B cell (primary cell): Measurements from ENCODE around the gene CTNND1. TPM values are rescaled to one million over a fixed set of nuclear protein-coding genes. Genes with fewer than 3 reads are reported as not detected.

Experiments
- ATAC-seq: fragments of 200-7000 bp; cut with Tn5 transposase; one replicate; pipeline ENCODE4 v1.10.0; 2021; ENCODE audit warnings: low read depth, mild to moderate bottlenecking, moderate number of reproducible peaks, moderate library complexity
- CTCF ChIA-PET: fragments of 350-600 bp; sonication (Branson Sonifier 250); formaldehyde crosslinking; loops from one replicate; lab custom pipeline; 2021; ENCODE audit warnings: antibody characterized with exemption, inconsistent platforms; lab: Charles Lee
- POLR2A ChIA-PET: fragments of 350-600 bp; sonication (Branson Sonifier 250); formaldehyde crosslinking; loops from one replicate; lab custom pipeline; 2021; ENCODE audit warnings: antibody characterized with exemption; lab: Charles Lee
- DNase-seq: peaks from one replicate; pipeline ENCODE4 v3.0.0; 2013
- H2AFZ ChIP-seq: 2 replicates; pipeline ENCODE4 v1.6.1; 2012; ENCODE audit warnings: mild to moderate bottlenecking, low read depth, low read length; ENCODE audit not compliant: insufficient read depth, poor library complexity, severe bottlenecking
- H3K27ac ChIP-seq, 2 donors: 1 replicate in 1 of 2; 2 replicates in 1 of 2; pipeline ENCODE4 v1.5.1; 2012 to 2013; ENCODE audit warnings: low read length in 2 of 2, mild to moderate bottlenecking in 2 of 2, moderate library complexity in 1 of 2
- H3K27me3 ChIP-seq, 4 experiments: fragments of 200-600 bp in 1 of 4; sonication (generic) in 1 of 4; replicated peaks in 1 of 4; 1 replicate in 2 of 4; 2 replicates in 2 of 4; pipeline versions ENCODE4 v1.6.1 to v1.7.0; 2013 to 2016; ENCODE audit warnings: low read length in 3 of 4, mild to moderate bottlenecking in 2 of 4, mixed read lengths in 1 of 4, moderate library complexity in 1 of 4; ENCODE audit not compliant: insufficient read depth in 4 of 4, control insufficient read depth in 3 of 4; ENCODE audit errors: control extremely low read depth in 1 of 4
- H3K36me3 ChIP-seq, 2 experiments: replicated peaks in 1 of 2; 1 replicate in 1 of 2; 2 replicates in 1 of 2; pipeline versions ENCODE4 v1.6.1 to v1.7.1; 2013; ENCODE audit warnings: low read length in 1 of 2; ENCODE audit not compliant: insufficient read depth in 2 of 2, control insufficient read depth in 1 of 2; ENCODE audit errors: control extremely low read depth in 1 of 2, extremely low read depth in 1 of 2
- H3K4me1 ChIP-seq, 2 donors: fragments of 200-600 bp in 1 of 2; sonication (generic) in 1 of 2; 1 replicate in 1 of 2; 2 replicates in 1 of 2; pipeline versions ENCODE4 v1.5.1 to v1.6.1; 2013 to 2017; ENCODE audit warnings: low read length in 2 of 2; ENCODE audit not compliant: control insufficient read depth in 2 of 2, insufficient read depth in 2 of 2
- H3K4me2 ChIP-seq: replicated peaks from 2 replicates; pipeline ENCODE3; 2012; ENCODE audit warnings: mild to moderate bottlenecking, low read depth, low read length; ENCODE audit not compliant: poor library complexity, severe bottlenecking
- H3K4me3 ChIP-seq, 5 experiments: fragments of 200-600 bp in 1 of 5; sonication (generic) in 1 of 5; 1 replicate in 3 of 5; 2 replicates in 2 of 5; pipeline versions ENCODE4 v1.5.1 to v1.7.0; 2011 to 2016; ENCODE audit warnings: low read length in 4 of 5, mild to moderate bottlenecking in 4 of 5, low read depth in 2 of 5, control low read depth in 1 of 5, moderate library complexity in 1 of 5; ENCODE audit not compliant: insufficient read depth in 1 of 5; ENCODE audit errors: control extremely low read depth in 1 of 5, extremely low read depth in 1 of 5
- H3K79me2 ChIP-seq: fragments of 200-600 bp; sonication (generic); one replicate; pipeline ENCODE4 v1.6.0; 2016; ENCODE audit warnings: low read length; ENCODE audit not compliant: control insufficient read depth, insufficient read depth
- H3K9ac ChIP-seq: fragments of 200-600 bp; sonication (generic); 2 replicates; pipeline ENCODE4 v1.6.1; 2017; ENCODE audit warnings: mild to moderate bottlenecking, low read length, moderate library complexity
- H3K9me3 ChIP-seq, 3 donors: one replicate each; pipeline versions ENCODE4 v1.6.1 to v1.7.1; 2013; ENCODE audit warnings: low read length in 2 of 3; ENCODE audit not compliant: control insufficient read depth in 2 of 3, insufficient read depth in 1 of 3; ENCODE audit errors: control extremely low read depth in 1 of 3
- H4K20me1 ChIP-seq: 2 replicates; pipeline ENCODE4 v1.6.0; 2012; ENCODE audit warnings: mild to moderate bottlenecking, low read length; ENCODE audit not compliant: insufficient read depth, control insufficient read depth, poor library complexity, severe bottlenecking
- H3K27ac Mint-ChIP-seq: one replicate; pipeline ENCODE4 v1.8.0; 2021; ENCODE audit warnings: mixed read lengths
- H3K27me3 Mint-ChIP-seq: one replicate; pipeline ENCODE4 v1.8.0; 2021; ENCODE audit warnings: mixed read lengths
- H3K4me1 Mint-ChIP-seq: one replicate; pipeline ENCODE4 v1.8.0; 2021; ENCODE audit warnings: mixed read lengths
- H3K4me3 Mint-ChIP-seq: one replicate; pipeline ENCODE4 v1.8.0; 2021; ENCODE audit warnings: mixed read lengths
- H3K9me3 Mint-ChIP-seq: one replicate; pipeline ENCODE4 v1.8.0; 2022; ENCODE audit warnings: mixed read lengths; ENCODE audit not compliant: insufficient read depth
- EZH2 ChIP-seq: IDR thresholded peaks from 2 replicates; pipeline ENCODE4 v1.6.1; 2012; ENCODE audit warnings: borderline replicate concordance, low read depth, mild to moderate bottlenecking, moderate library complexity, low read length; ENCODE audit not compliant: insufficient read depth, poor library complexity, severe bottlenecking
- WGBS: methylation state at CpG from one replicate; pipeline ENCODE4 v1.1.5; 2013; ENCODE audit warnings: missing lambda C conversion rate; ENCODE audit not compliant: insufficient coverage; 5-methylcytosine and 5-hydroxymethylcytosine counted together
- intact Hi-C: fragments of 100-400 bp; cut with micrococcal nuclease; formaldehyde crosslinking; loops from one replicate; pipeline ENCODE4 v1.10.0; 2022
- polyA plus RNA-seq: library from polyadenylated mRNA; depleted of rRNA; stranded (reverse); fragments of >200 nt; gene quantifications from 2 replicates; pipeline ENCODE4 v1.2.3, GENCODE V29; 2012
- total RNA-seq, 2 donors: library from RNA; stranded (reverse); fragments of 120-200 nt in 1 of 2; gene quantifications; 1 replicate in 1 of 2; 2 replicates in 1 of 2; pipeline versions ENCODE4 v1.2.3 to v1.2.4, GENCODE V29; 2013 to 2022
- TF ChIP-seq, protein P1 (sequence below): fragments of 200-600 bp; IDR thresholded peaks from one replicate; pipeline ENCODE4 v1.8.0; 2022; ENCODE audit warnings: antibody characterized with exemption, mild to moderate bottlenecking

Gene CTNND1
- total and polyA plus RNA-seq, 2 donors (not counting 1 experiment from before 2014, with no cell fraction given): 12.1 to 54.4 TPM

- H3K9me3 Mint-ChIP-seq: no peaks in the 10 kb centered on the region
- intact Hi-C loops: no loop called here
- no peak overlapping the region for H3K27ac Mint-ChIP-seq
- H3K4me3 Mint-ChIP-seq: no peak overlapping the region
- POLR2A ChIA-PET: no interaction called here
- Histone ChIP-seq H3K4me1 (no peaks in the 10 kb centered on the region), H3K9ac (no peak overlapping the region), H3K27ac (no peak overlapping the region), H3K27me3 (no peaks in the 10 kb centered on the region), H3K36me3 (peaks cover 0 to 4% of the 10 kb centered on the region in 2 experiments), H3K9me3 (no peaks in the 10 kb centered on the region), H2AFZ (no peak overlapping the region), H3K4me3 (no peak overlapping the region), H4K20me1 (peaks cover 7% of the 10 kb centered on the region), H3K4me2 (no peak overlapping the region), H3K79me2 (peaks cover 79% of the 10 kb centered on the region)
- ATAC-seq (no peak), DNase-seq (no peak)
- no peaks in the 10 kb centered on the region for H3K27me3 Mint-ChIP-seq
- CTCF ChIA-PET: no interaction called here
- peaks cover 10% of the 10 kb centered on the region for H3K4me1 Mint-ChIP-seq
- no peak for TF ChIP-seq EZH2
- TF ChIP-seq, protein P1, sequence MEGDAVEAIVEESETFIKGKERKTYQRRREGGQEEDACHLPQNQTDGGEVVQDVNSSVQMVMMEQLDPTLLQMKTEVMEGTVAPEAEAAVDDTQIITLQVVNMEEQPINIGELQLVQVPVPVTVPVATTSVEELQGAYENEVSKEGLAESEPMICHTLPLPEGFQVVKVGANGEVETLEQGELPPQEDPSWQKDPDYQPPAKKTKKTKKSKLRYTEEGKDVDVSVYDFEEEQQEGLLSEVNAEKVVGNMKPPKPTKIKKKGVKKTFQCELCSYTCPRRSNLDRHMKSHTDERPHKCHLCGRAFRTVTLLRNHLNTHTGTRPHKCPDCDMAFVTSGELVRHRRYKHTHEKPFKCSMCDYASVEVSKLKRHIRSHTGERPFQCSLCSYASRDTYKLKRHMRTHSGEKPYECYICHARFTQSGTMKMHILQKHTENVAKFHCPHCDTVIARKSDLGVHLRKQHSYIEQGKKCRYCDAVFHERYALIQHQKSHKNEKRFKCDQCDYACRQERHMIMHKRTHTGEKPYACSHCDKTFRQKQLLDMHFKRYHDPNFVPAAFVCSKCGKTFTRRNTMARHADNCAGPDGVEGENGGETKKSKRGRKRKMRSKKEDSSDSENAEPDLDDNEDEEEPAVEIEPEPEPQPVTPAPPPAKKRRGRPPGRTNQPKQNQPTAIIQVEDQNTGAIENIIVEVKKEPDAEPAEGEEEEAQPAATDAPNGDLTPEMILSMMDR: no peak
- 69% methylated on average over 2 of the region's 2 CpGs for WGBS
These were observed 34.4 kb upstream of the CTNND1 start for GRCh38 chr11:57727185-57727584.

- TF ChIP-seq, protein P1: no peak
- TF ChIP-seq EZH2: no peak
- Histone ChIP-seq H3K4me1 (no peaks in the 10 kb centered on the region), H3K9me3 (no peaks in the 10 kb centered on the region), H3K79me2 (peaks cover 80% of the 10 kb centered on the region), H3K4me2 (peak overlapping the region; percentile 34), H3K36me3 (peaks cover 0 to 8% of the 10 kb centered on the region in 2 experiments), H2AFZ (no peak overlapping the region), H4K20me1 (peaks cover 13% of the 10 kb centered on the region), H3K27ac (no peak overlapping the region), H3K9ac (no peak overlapping the region), H3K27me3 (no peaks in the 10 kb centered on the region), H3K4me3 (no peak overlapping the region)
- POLR2A ChIA-PET: interaction anchor here (0.6 kb wide), 1 partner anchor 13 kb away, joined by 3 read pairs; no protein-coding TSS in a partner anchor
- WGBS: 66% methylated on average over 3 of the region's 7 CpGs
- intact Hi-C loops: no loop called here
- Mint-ChIP-seq H3K4me1 (peaks cover 10% of the 10 kb centered on the region), H3K27me3 (no peaks in the 10 kb centered on the region), H3K9me3 (no peaks in the 10 kb centered on the region), H3K4me3 (no peak overlapping the region), H3K27ac (peak overlapping the region; percentile 46)
- ATAC-seq (no peak), DNase-seq (no peak)
- CTCF ChIA-PET: interaction anchor here (2.1 kb wide), 1 partner anchor 72 kb away, joined by 9 read pairs; no protein-coding TSS in a partner anchor
These were observed 32.8 kb upstream of the CTNND1 start for GRCh38 chr11:57728829-57729228.
